HepG2 (cell line): Measurements from ENCODE around the gene B3GNT8. TPM values are rescaled to one million over a fixed set of nuclear protein-coding genes. Genes with fewer than 3 reads are reported as not detected.

Experiments used
- EED ChIP-seq: sonication (generic); formaldehyde crosslinking; IDR thresholded peaks from 2 replicates; pipeline ENCODE4 v1.5.0; 2020; ENCODE audit warnings: mild to moderate bottlenecking, missing genetic modification reagents
- HNF4G ChIP-seq, 2 experiments: sonication (generic) in 1 of 2; formaldehyde crosslinking in 1 of 2; IDR thresholded peaks; 2 replicates each; pipeline versions ENCODE4 v1.4.0 to v1.6.1; 2011 to 2020; ENCODE audit warnings: borderline replicate concordance in 2 of 2, low read depth in 2 of 2, mild to moderate bottlenecking in 2 of 2, low read length in 1 of 2, missing genetic modification reagents in 1 of 2, moderate library complexity in 1 of 2
- KLF6 ChIP-seq: IDR thresholded peaks from 2 replicates; pipeline ENCODE4 v1.8.0; 2016; ENCODE audit warnings: missing biosample characterization, missing genetic modification reagents
- MTA1 ChIP-seq: sonication (generic); formaldehyde crosslinking; IDR thresholded peaks from 2 replicates; pipeline ENCODE4 v1.4.0; 2020; ENCODE audit warnings: missing genetic modification reagents, mild to moderate bottlenecking, borderline replicate concordance
- NFE2 ChIP-seq: sonication (generic); formaldehyde crosslinking; IDR thresholded peaks from 2 replicates; pipeline ENCODE4 v1.4.0; 2020; ENCODE audit warnings: missing genetic modification reagents
- NFYB ChIP-seq: sonication (generic); formaldehyde crosslinking; IDR thresholded peaks from 2 replicates; pipeline ENCODE4 v1.4.0; 2020; ENCODE audit warnings: missing genetic modification reagents
- PHB2 ChIP-seq: fragments of 450-650 bp; IDR thresholded peaks from 2 replicates; pipeline ENCODE4 v1.6.1; 2018; ENCODE audit not compliant: partially characterized antibody
- POLR2A ChIP-seq, 2 experiments: IDR thresholded peaks; 2 replicates each; pipeline ENCODE4 v1.6.1; 2011; ENCODE audit warnings: low read depth in 2 of 2, low read length in 2 of 2, mild to moderate bottlenecking in 1 of 2, moderate library complexity in 1 of 2; ENCODE audit not compliant: insufficient read depth in 1 of 2
- PRMT3 ChIP-seq: sonication (generic); formaldehyde crosslinking; IDR thresholded peaks from 2 replicates; pipeline ENCODE4 v1.8.1; 2022; ENCODE audit warnings: low read depth, mild to moderate bottlenecking, moderate library complexity, missing genetic modification reagents, borderline replicate concordance
- SIX4 ChIP-seq: sonication (generic); formaldehyde crosslinking; IDR thresholded peaks from 2 replicates; pipeline ENCODE4 v1.4.0; 2020; ENCODE audit warnings: missing genetic modification reagents
- SNAPC2 ChIP-seq: sonication (generic); formaldehyde crosslinking; IDR thresholded peaks from 2 replicates; pipeline ENCODE4 v1.8.1; 2022; ENCODE audit warnings: mild to moderate bottlenecking, missing genetic modification reagents
- TSC22D2 ChIP-seq: sonication (generic); formaldehyde crosslinking; IDR thresholded peaks from 2 replicates; pipeline ENCODE4 v1.5.1; 2020; ENCODE audit warnings: missing genetic modification reagents, mild to moderate bottlenecking, borderline replicate concordance
- ZFP41 ChIP-seq: sonication (generic); formaldehyde crosslinking; IDR thresholded peaks from 2 replicates; pipeline ENCODE4 v1.4.0; 2020; ENCODE audit warnings: mild to moderate bottlenecking, missing genetic modification reagents, borderline replicate concordance
- ZNF337 ChIP-seq: sonication (generic); formaldehyde crosslinking; IDR thresholded peaks from 2 replicates; pipeline ENCODE4 v1.5.1; 2020; ENCODE audit warnings: missing genetic modification reagents, low read depth, mild to moderate bottlenecking, borderline replicate concordance
- ZNF589 ChIP-seq: sonication (generic); formaldehyde crosslinking; conservative IDR thresholded peaks from 2 replicates; pipeline ENCODE4 v1.8.0; 2022; ENCODE audit warnings: mild to moderate bottlenecking, moderate library complexity, missing genetic modification reagents
- ZNF652 ChIP-seq: IDR thresholded peaks from 2 replicates; pipeline ENCODE4 v1.6.1; 2016; ENCODE audit warnings: low read depth, borderline replicate concordance
- ZNF75D ChIP-seq: sonication (generic); formaldehyde crosslinking; IDR thresholded peaks from 2 replicates; pipeline ENCODE4 v1.8.1; 2023; ENCODE audit warnings: missing genetic modification reagents, mild to moderate bottlenecking, borderline replicate concordance
- ZNF83 ChIP-seq: sonication (generic); formaldehyde crosslinking; IDR thresholded peaks from 2 replicates; pipeline ENCODE4 v1.4.0; 2020; ENCODE audit warnings: missing genetic modification reagents, mild to moderate bottlenecking, borderline replicate concordance
- polyA plus RNA-seq, 8 experiments: library from polyadenylated mRNA; depleted of rRNA in 3 of 8; stranded (reverse) in 7 of 8; unstranded in 1 of 8; fragments of >200 nt; fragmentation: Illumina TruSeq in 4 of 8; extraction: Trizol in 4 of 8; gene quantifications; 2 replicates each; pipeline versions ENCODE4 v1.2.1 to v1.2.3, GENCODE V29; 2011 to 2016; ENCODE audit warnings: low read depth in 4 of 8, missing spikeins in 1 of 8, mixed read lengths in 1 of 8; ENCODE audit not compliant: insufficient read depth in 1 of 8
- total RNA-seq, 5 experiments: library from RNA; depleted of rRNA; stranded (reverse); fragments of >200 nt; fragmentation: Illumina TruSeq; extraction: Trizol; gene quantifications; 2 replicates each; pipeline ENCODE4 v1.2.3, GENCODE V29; 2016; ENCODE audit warnings: low read depth in 1 of 5
- TF ChIP-seq, protein P1 (sequence below): sonication (generic); formaldehyde crosslinking; conservative IDR thresholded peaks from 2 replicates; pipeline ENCODE4 v1.4.0; 2020; ENCODE audit warnings: missing genetic modification reagents
- TF ChIP-seq, protein P2 (sequence below): sonication (generic); formaldehyde crosslinking; IDR thresholded peaks from 2 replicates; pipeline ENCODE4 v1.8.0; 2022; ENCODE audit warnings: missing genetic modification reagents, low read depth, mild to moderate bottlenecking, borderline replicate concordance
- TF ChIP-seq, protein P3 (sequence below): IDR thresholded peaks from 2 replicates; pipeline ENCODE4 v1.6.1; 2016; ENCODE audit warnings: missing biosample characterization, missing genetic modification reagents, low read depth
- TF ChIP-seq, protein P4 (sequence below): fragments of 450-650 bp; IDR thresholded peaks from 2 replicates; pipeline ENCODE4 v1.6.1; 2017

B3GNT8 gene
- total and polyA plus RNA-seq, 2 of the 13 experiments (the other 11 are each of a cell fraction or from before 2014, with no cell fraction given), result 0.26 to 1.9 TPM

DNA sequence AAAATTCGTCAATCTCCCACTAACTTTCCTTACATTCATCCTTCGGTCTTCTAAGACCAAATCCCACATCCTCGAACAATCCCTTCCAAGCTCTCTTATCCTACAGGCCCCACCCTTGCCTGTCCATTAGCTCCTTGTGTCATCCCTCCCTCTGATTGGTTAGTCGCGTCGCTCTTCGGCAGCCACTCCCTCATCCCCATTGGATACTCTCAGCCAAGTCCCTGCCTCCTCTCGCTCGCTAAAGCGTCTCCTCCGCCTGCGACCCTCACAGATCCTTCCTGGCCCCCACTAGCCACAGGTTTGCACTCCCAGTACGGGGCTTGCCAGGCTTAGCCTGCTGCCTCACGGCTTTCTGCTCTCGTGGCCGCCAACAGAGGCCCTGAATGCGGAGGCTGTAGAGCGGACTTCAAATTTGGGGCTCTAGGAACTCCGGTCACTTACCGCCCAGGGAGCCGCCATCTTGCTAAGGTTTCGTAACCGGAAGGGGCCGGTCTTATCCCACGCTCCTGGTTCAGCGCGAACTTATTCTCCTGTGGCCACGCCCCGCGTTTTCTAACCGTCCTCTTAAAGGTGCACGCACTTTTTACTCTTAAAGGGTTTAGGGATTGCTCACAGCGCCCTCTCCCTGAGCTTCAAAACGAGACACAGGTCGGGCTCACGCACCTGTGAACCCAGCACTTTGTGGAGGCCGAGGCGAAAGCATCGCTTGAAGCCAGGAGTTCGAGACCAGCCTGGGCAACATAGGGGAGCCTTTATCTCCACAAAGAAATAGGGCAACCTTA lies 12.5 kb upstream of the B3GNT8 start, which contains the start of gene DMAC2 (continued):
- TF ChIP-seq, protein P1, sequence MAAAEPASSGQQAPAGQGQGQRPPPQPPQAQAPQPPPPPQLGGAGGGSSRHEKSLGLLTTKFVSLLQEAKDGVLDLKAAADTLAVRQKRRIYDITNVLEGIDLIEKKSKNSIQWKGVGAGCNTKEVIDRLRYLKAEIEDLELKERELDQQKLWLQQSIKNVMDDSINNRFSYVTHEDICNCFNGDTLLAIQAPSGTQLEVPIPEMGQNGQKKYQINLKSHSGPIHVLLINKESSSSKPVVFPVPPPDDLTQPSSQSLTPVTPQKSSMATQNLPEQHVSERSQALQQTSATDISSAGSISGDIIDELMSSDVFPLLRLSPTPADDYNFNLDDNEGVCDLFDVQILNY, result no peak
- TF ChIP-seq, protein P2, sequence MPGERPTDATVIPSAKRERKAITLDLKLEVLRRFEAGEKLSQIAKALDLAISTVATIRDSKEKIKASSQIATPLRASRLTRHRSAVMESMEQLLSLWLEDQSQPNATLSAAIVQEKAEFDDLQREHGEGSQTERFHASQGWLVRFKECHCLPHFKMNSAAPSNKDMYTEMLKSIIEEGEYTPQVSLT (CRISPR knock-in tag), result no peak
- TF ChIP-seq SNAPC2 (CRISPR knock-in tag) (no peak), ZNF652 (peak; percentile 6; the same call in 1 of the 2 replicates), ZNF337 (CRISPR knock-in tag) (peak; percentile 82; the same call in 1 of the 2 replicates), TSC22D2 (no peak; the same call in 1 of the 2 replicates), NFE2 (CRISPR knock-in tag) (no peak), PRMT3 (CRISPR knock-in tag) (no peak), ZNF75D (no peak), SIX4 (CRISPR knock-in tag) (no peak), PHB2 (no peak), ZFP41 (peak; percentile 20; the same call in 1 of the 2 replicates), POLR2A (IDR thresholded peaks at IDR 0.05; ENCODE audit: insufficient read depth in 1 of 2, low read depth in 2 of 2, low read length in 2 of 2) (peak; percentile 84 to 91), ZNF589 (no peak), KLF6 (CRISPR knock-in tag) (peak; percentile 80; the same call in 1 of the 2 replicates), NFYB (CRISPR knock-in tag) (peak; percentile 81), MTA1 (CRISPR knock-in tag) (0 out of 2 replicates have a peak, but pooled peaks have one; percentile 35), HNF4G (IDR thresholded peaks at IDR 0.05; ENCODE audit: borderline replicate concordance, low read depth, low read length) (no peak), HNF4G (CRISPR knock-in tag; IDR thresholded peaks at IDR 0.05; ENCODE audit: borderline replicate concordance, low read depth) (no peak; the same call in 1 of the 2 replicates), EED (CRISPR knock-in tag) (no peak), ZNF83 (no peak)
- TF ChIP-seq, protein P3, sequence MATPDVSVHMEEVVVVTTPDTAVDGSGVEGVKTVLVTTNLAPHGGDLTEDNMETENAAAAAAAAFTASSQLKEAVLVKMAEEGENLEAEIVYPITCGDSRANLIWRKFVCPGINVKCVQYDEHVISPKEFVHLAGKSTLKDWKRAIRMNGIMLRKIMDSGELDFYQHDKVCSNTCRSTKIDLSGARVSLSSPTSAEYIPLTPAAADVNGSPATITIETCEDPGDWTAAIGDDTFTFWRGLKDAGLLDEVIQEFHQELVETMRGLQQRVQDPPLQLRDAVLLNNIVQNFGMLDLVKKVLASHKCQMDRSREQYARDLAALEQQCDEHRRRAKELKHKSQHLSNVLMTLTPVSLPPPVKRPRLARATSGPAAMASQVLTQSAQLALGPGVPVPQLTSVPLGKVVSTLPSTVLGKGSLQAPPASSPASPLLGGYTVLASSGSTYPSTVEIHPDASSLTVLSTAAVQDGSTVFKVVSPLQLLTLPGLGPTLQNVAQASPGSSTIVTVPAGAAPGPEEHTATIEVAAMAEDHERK (CRISPR knock-in tag), result no peak; the same call in 1 of the 2 replicates
- TF ChIP-seq, protein P4, sequence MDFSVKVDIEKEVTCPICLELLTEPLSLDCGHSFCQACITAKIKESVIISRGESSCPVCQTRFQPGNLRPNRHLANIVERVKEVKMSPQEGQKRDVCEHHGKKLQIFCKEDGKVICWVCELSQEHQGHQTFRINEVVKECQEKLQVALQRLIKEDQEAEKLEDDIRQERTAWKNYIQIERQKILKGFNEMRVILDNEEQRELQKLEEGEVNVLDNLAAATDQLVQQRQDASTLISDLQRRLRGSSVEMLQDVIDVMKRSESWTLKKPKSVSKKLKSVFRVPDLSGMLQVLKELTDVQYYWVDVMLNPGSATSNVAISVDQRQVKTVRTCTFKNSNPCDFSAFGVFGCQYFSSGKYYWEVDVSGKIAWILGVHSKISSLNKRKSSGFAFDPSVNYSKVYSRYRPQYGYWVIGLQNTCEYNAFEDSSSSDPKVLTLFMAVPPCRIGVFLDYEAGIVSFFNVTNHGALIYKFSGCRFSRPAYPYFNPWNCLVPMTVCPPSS, result no peak
